Measurements from ENCODE around the gene ARL2. TPM values are rescaled to one million over a fixed set of nuclear protein-coding genes. Genes with fewer than 3 reads are reported as not detected.
A peak's percentile ranks its signal among the peaks of the same experiment; 100 is the strongest.

Gene ARL2
- total RNA-seq, 1 experiment from 2014 or later: 203 TPM

DNA sequence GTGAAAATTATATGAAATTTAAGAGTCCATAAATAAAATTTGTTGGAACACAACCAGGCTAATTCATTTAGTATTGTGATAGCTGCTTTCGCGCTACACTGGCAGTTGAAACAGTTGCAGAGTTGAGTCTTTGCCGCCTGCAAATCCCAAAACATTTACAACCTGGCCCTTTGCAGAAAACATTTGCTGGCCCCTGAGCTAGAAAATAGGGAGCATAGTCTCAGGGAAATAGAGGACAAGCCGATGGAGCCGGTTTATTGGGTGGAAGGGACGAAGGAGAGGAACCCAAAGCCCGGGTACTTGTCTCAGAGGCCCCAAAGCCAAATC, 26.5 kb downstream of the ARL2 start:
- H2BK5ac ChIP-seq (ENCODE audit: insufficient read length, low read length): no peak overlapping the region
- Mint-ChIP-seq H3K27ac (peak overlapping the region; percentile 97 to 98 (median 97); a peak in 6 of 7 replicates), H3K4me3 (peak overlapping the region; percentile 80 to 91), H3K9me3 (no peaks in the 10 kb centered on the region), H3K27me3 (ENCODE audit: low read depth) (no peaks in the 10 kb centered on the region), H3K4me1 (peaks cover 4 to 10% of the 10 kb centered on the region in 2 experiments; a peak in 3 of 4 replicates), H3K36me3 (ENCODE audit: insufficient read depth in 1 of 3, low read depth in 3 of 3) (peaks cover 5 to 34% (median 25%) of the 10 kb centered on the region in 3 experiments; a peak in 6 of 7 replicates)
- no peaks in the 10 kb centered on the region for H3K9me3 ChIP-seq (ENCODE audit: control insufficient read depth, low read depth, low read length)
- peak overlapping the region; percentile 59 for H3K27ac ChIP-seq (ENCODE audit: insufficient read length, low read depth, low read length)
- no peak overlapping the region for H2BK120ac ChIP-seq (ENCODE audit: low read depth, low read length, poor library complexity, severe bottlenecking)
- H3K4me1 ChIP-seq (ENCODE audit: insufficient read depth, low read length): no peaks in the 10 kb centered on the region
- WGBS (ENCODE audit: extremely low coverage, insufficient read length, low lambda C conversion rate): no CpG with 5 or more reads among the region's 7 CpGs
- H3K79me1 ChIP-seq (ENCODE audit: insufficient read depth, low read depth, low read length, poor library complexity, severe bottlenecking): no peaks in the 10 kb centered on the region
- H2AK5ac ChIP-seq (ENCODE audit: insufficient read length, low read length): no peak overlapping the region
- no peak overlapping the region for H3K4ac ChIP-seq (ENCODE audit: low read depth, low read length)
- no peak for DNase-seq
- peaks cover 4% of the 10 kb centered on the region for H3K23me2 ChIP-seq (ENCODE audit: insufficient read length, low read depth, low read length, poor library complexity, severe bottlenecking)
- H4K5ac ChIP-seq (ENCODE audit: insufficient read length, low read depth, low read length): no peak overlapping the region
- TF ChIP-seq, protein P1, sequence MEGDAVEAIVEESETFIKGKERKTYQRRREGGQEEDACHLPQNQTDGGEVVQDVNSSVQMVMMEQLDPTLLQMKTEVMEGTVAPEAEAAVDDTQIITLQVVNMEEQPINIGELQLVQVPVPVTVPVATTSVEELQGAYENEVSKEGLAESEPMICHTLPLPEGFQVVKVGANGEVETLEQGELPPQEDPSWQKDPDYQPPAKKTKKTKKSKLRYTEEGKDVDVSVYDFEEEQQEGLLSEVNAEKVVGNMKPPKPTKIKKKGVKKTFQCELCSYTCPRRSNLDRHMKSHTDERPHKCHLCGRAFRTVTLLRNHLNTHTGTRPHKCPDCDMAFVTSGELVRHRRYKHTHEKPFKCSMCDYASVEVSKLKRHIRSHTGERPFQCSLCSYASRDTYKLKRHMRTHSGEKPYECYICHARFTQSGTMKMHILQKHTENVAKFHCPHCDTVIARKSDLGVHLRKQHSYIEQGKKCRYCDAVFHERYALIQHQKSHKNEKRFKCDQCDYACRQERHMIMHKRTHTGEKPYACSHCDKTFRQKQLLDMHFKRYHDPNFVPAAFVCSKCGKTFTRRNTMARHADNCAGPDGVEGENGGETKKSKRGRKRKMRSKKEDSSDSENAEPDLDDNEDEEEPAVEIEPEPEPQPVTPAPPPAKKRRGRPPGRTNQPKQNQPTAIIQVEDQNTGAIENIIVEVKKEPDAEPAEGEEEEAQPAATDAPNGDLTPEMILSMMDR (conservative IDR thresholded peaks at IDR 0.05): no peak
- no peak overlapping the region for H2BK20ac ChIP-seq (ENCODE audit: low read depth, low read length, poor library complexity, severe bottlenecking)
- no peak overlapping the region for H4K91ac ChIP-seq (ENCODE audit: insufficient read length, low read depth, low read length)
- H3K9ac ChIP-seq (ENCODE audit: extremely low read depth, insufficient read length, low read length): no peak overlapping the region
- no peak overlapping the region for H3K18ac ChIP-seq (ENCODE audit: insufficient read length, low read depth, low read length)
- no peaks in the 10 kb centered on the region for H4K20me1 ChIP-seq (ENCODE audit: control insufficient read depth, insufficient read depth, insufficient read length)
- H2AFZ ChIP-seq (ENCODE audit: low read length): no peak overlapping the region
- no peak overlapping the region for H3K14ac ChIP-seq (ENCODE audit: insufficient read depth, low read length)
- H4K8ac ChIP-seq (replicated peaks; ENCODE audit: insufficient read length, low read depth, low read length): no peak overlapping the region
- no peak overlapping the region for H3K56ac ChIP-seq (ENCODE audit: insufficient read length, low read depth, low read length)
- peak overlapping the region; percentile 67 for H3K4me2 ChIP-seq (ENCODE audit: insufficient read depth, insufficient read length, low read length)
- peaks cover 2% of the 10 kb centered on the region; the same call in 1 of the 2 replicates for H3K79me2 ChIP-seq (ENCODE audit: insufficient read depth, low read length)
- H3K23ac ChIP-seq (ENCODE audit: insufficient read length, low read depth, low read length): no peak overlapping the region
- no peaks in the 10 kb centered on the region for H3K27me3 ChIP-seq (ENCODE audit: insufficient read depth, low read length)
- no peak overlapping the region for H2BK12ac ChIP-seq (ENCODE audit: insufficient read length, low read depth, low read length)
- H3T11ph ChIP-seq (ENCODE audit: low read length): no peak overlapping the region
- no peak overlapping the region for H2BK15ac ChIP-seq (ENCODE audit: low read depth, low read length)
